GM08714 (cell line): ENCODE data around the gene TPT1.
A peak's percentile ranks its signal among the peaks of the same experiment; 100 is the strongest.
"Not testable (repeated sequence)": the region's sequence is repeated elsewhere in the genome, so short reads cannot be mapped to it uniquely, and the experiment has no call there.

Experiments used
- H3K4me3 ChIP-seq: fragments of 200-500 bp; sonication (Bioruptor generic); 2 replicates; pipeline ENCODE4 v1.5.1; 2014; ENCODE audit warnings: mild to moderate bottlenecking, low read length, inconsistent platforms
- ZNF274 ChIP-seq: IDR thresholded peaks from 2 replicates; pipeline ENCODE4 v1.6.1; 2012; ENCODE audit warnings: mild to moderate bottlenecking, low read depth, low read length

TPT1 gene

DNA sequence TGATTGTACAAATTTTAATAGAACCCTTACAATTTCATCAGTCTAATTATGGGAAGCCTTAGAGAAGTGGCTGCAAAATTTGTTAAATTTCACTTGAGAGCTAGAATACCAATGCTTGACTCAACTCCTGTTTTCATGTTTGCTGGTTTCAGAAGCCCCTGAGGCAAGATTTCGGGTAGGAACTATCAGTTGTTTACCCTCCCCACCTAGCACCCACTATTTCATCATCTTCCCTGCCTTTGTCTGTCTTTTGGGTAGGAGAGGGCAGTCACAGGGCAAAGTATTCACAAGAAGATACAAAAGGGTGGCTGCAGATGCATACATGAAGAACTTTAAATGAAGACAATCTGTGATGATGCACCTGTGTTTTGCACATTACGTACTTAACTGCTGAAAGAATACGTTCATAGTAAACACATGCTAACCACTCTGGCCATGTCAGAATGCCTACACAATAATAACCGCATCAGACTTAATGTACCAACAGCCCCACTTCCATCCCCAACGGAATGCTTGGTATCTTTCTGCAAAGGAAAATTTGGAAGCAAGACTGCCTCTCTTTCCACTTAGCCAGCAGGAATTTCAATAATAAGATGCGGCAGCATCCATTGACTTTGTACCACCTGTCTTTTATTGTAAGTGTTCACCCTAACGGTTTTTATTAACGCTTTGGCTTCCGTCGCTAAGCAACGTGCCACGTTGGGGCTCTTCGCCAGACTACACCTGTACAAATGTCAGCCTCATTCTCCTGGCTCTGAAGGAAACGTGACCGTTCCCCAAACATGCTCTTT is 30.4 kb downstream of the TPT1 start:
- no peak for TF ChIP-seq ZNF274
- peak overlapping the region; percentile 56; the same call in 1 of the 2 replicates for H3K4me3 ChIP-seq

DNA sequence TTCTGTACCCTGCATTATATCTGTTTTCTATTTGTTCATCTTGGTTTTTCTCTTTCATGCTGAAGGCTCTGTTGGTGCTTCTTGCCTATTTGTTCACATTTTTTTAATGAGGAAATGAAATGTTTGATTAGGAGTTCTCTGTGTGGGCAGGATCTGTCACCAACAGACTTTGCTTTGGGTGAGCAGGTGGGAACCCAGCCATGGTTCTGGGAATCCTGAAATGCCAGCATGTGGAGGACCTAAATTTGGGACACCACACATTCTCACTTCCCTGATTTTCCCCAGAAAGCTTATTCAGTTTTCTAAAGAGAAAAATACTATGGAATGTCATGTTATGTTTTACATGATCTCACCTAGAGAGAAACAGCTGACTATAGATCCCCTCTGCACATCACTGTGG is 34.0 kb downstream of the TPT1 start:
- TF ChIP-seq ZNF274 = no peak
- no peak overlapping the region for H3K4me3 ChIP-seq

DNA sequence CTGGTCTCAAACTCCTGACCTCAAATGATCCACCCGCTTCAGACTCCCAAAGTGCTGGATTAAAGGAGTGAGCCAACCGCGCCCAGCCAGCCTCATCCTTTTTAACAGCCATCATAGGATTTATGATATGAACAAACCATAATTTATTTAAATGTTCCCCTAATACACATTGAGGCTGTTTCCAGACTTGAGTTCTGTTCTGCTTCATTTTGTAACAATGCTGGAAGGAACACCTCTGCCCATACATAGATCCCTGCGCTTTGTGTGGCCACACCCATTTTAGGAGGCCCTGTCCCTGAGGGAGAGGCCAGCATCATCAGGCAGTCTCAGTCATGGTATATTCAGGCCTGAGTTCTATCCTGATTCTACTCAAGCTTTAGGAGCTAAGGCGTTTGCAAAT is 35.9 kb downstream of the TPT1 start:
- TF ChIP-seq ZNF274 = no peak
- no peak overlapping the region for H3K4me3 ChIP-seq

DNA sequence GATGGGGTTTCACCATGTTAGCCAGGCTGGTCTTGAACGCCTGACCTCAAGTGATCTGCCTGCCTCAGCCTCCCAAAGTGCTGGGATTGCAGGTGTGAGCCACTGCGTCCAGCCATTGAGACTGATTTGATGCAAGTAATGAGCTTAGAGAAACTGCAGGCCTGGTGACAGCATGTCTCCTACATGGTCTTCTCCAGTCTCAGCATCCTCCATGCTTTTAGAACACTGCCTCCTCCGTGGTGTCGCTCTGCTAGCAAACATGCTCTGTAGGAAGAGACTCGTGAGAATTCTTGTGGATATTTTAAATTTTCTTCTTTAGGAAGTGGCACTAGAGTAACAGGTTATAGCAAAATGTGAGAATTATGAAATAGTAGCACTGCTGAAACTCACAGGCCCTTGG is 37.1 kb downstream of the TPT1 start:
- no peak for TF ChIP-seq ZNF274
- no peak overlapping the region for H3K4me3 ChIP-seq

DNA sequence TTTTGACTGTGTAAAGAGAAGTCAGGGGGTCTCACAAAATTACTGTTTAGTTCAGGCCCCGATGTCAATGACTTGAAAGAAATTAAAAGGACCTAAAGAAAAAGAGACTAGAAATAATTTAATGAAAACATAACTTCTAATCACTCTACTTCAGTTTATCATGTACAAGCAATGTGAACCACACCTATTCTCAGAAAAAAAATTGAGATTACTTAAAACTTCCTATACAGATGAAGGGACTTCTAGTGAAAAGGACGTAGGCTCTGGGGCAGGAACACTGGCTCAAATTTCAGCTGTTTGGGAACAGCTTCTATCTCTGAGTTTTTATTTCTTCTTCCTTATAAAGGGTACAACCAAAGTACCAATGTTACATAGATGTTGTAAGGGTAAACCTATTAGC is 38.0 kb downstream of the TPT1 start:
- H3K4me3 ChIP-seq = no peak overlapping the region
- no peak for TF ChIP-seq ZNF274

DNA sequence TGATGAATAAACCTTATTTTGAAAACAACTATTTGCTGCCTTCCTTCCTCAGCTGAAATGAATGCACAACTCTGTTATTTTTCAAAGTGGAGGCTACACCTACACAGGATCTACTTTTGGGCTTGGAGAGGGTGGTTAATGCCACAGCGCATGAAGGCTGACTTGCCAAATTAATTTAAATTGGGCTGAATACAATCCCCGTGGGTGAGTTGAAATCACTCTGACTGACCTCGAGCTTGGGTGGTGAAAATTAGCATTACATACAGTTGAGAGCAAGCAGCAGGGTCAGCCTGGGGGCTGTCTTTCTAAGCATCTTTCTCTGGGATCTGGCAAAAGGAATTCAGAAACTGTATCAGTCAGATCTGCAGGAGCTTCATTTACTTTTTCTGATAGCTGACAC is 38.5 kb downstream of the TPT1 start:
- no peak overlapping the region for H3K4me3 ChIP-seq
- TF ChIP-seq ZNF274 = no peak

DNA sequence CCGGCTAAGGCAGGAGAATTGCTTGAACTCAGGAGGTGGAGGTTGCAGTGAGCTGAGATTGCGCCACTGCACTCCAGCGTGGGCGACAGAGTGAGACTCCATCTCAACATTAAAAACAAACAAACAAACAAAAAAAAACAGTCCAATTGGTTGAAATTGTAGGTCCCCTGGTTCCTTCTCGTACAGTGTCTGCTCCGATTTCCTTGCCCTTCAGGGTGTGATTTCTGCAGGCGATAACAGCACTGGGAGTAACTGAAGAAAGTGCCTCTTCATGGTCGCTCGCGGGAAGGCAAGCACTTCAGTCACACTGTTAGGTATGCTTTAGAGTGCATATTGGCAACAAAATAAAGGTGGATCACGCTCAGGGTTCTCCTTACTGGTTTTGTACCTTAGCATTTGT is 39.7 kb downstream of the TPT1 start:
- no peak overlapping the region for H3K4me3 ChIP-seq

DNA sequence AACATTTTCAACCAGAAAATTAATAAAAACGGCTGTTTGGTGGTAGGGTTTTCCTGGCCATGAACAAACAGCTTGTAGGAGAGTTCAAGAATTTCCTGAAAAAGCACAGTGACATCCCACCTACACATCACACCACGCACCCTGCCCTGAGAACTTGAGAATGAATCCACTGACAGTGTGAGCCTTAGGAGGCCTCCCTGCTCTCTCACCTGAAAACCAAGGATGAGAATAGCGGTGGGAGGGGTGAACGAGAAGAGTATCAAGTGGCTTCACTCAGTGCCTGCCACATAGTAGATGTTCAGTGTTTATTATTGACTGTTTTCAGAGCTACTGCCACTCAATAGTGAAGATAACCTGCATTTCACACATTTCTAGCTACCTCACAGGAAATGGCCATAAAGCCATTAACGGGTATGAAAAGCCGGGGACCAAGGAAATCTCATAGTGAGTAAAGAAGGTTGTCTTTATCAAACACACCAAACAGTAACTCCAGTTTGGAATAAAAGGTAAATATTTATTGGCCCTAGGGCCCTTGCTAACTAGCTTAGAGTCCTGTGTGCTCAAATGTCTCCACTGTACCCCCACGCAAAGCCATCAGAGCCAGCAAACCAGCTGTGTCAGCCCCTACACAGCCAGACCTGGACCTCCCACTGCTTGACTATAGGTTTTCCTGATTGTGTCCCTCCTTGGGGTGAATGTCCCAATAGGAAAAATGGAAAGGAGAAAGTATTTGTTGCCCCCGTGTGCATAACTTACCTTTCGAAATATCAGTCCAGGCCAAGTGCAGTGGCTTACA is 40.6 kb downstream of the TPT1 start:
- H3K4me3 ChIP-seq = no peak overlapping the region
- TF ChIP-seq ZNF274 = no peak

More for the DNA sequence above, 39.7 kb downstream of the TPT1 start:
- TF ChIP-seq ZNF274 = no peak

DNA sequence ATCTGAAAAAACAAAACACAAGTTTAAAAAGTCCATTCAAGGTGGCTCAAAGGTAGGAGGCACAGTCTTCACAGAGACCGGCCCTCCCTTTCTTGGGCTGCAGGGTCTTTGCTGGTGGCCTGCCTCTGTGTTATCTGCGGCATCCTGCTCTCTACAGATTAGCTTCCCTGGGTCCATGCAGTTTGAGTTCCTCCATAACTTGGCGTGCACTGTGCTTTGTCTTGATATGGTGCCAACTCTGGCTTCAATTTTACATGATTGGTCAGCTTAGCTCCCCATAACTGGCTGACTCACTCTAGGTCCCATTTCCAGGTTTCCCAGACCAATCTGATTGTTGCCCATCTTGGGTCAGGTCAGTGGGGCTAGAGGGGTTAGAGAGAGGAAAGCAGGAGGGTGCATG is 41.8 kb downstream of the TPT1 start:
- no peak overlapping the region for H3K4me3 ChIP-seq
- no peak for TF ChIP-seq ZNF274

DNA sequence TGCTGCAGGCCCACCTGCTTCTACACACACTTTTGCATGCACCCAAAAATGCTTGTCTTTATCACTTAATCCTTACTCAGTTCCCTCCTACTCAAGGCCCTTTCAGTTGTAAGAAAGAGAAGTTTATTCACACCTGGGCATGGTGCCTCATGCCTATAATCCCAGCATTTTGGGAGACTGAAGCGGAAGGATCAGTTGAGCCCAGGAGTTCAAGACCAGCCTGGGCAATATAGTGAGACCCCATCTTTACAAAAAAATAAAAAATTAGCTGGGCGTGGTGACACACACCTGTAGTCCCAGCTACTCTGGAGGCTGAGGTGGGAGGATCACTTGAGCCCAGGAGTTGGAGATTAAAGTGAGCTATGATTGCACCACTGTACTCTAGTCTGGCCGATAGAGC is 42.4 kb downstream of the TPT1 start:
- H3K4me3 ChIP-seq = not testable (repeated sequence)

DNA sequence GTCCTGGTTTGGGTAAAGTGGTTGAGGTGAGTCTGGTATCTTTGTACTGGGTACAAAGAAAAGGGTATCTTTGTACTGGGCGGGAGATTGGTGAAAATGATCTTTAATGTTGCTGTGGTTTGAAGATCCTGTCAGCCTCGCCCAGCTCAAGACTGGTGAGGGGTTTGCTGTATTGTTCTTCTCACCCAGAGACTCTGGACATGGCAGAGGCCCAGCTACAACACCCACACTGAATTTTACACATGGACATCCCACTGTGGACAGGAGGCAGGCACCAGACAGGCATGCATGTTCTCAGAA is 42.8 kb downstream of the TPT1 start:
- no peak for TF ChIP-seq ZNF274

DNA sequence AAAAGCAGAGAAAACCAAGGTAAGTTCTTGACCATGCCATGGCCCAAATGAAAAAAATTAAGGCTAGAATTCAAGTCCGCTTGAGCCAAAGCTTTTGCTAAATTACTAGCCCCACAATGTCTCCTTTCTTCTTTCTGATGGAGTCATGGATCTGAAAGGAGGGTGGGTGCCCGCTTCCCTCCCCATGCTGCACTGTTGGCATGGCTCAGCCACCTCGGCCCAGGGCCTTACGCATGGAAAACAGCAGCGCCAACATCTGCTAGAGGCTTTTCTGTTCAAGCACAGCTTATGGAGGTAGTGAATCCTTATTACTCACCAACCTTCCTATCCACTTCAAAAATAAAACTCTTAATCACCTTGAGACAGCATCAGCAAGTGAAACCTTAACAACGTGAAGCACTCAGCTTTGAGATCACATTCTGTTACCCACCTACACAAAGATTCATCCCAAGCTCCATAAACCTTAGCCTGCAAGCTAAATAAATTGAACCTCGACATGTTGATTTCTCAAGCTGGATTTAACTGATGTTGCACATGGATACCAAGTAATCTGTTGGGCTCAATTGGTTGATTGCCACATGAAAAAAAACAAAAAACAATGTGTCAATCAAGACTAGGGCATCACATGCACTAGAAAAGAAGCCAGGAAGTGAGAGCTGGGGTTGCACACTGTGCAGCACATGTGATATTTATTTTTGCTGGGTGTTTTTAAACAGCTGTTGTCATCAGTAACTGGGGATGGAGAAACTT is 43.4 kb downstream of the TPT1 start:
- no peak overlapping the region for H3K4me3 ChIP-seq
- TF ChIP-seq ZNF274 = no peak

More for the DNA sequence above, 42.8 kb downstream of the TPT1 start:
- no peak overlapping the region for H3K4me3 ChIP-seq

DNA sequence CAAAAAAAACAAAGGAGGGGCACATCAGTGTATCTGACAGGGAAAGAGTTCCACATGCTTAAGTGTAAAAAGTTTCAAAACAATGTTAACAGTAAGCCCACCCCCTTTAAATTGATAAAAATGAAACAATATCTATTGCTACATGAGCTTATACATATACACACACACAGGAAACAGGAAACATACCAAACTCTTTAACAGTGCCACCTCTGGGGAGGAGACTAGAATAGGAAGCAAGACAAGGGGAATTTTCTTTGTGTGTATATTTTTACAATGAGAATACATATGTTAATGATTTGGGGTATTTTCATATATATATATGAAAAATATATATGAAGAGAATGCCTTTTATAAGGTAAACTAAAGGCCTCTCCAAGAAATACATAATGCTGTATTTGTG is 44.7 kb downstream of the TPT1 start:
- no peak for TF ChIP-seq ZNF274
- H3K4me3 ChIP-seq = no peak overlapping the region

DNA sequence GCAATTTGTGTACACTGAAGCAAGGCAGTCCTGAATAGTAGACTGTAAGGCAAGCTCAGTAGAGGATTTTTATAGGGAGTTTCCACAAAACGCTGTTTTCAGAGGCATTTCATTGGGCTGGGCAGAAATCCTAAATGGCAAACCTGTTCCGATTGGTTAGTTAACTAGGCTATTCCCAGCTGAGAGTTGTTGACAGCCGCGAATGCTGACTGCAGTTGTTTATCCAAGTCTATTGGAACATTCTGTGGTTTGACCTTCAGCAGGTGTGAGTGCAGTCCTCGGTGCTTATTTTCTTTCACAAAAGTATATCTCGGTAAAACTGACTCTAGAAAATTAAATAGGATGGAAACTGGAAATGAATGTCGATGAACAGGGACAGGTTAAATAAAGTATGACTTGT is 45.4 kb downstream of the TPT1 start:
- no peak overlapping the region for H3K4me3 ChIP-seq
- no peak for TF ChIP-seq ZNF274

DNA sequence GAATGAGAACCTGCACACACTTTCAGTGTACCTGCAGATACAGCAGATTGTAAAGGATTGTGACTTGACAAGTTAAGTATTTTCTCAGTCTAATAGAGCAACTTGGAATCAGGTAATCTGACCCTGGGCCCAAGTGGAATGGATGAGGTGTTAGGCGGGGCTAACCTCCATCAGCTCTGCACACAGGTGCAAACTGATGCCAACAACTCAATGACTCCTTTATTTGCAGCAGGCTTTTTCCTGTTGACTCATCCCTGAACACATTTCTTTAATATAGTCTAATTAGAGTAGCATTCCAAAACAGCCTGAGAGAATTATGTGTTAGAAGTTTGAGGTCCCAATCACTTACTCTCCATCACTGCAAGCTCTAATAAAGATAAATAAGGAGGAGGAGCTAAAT is 48.8 kb downstream of the TPT1 start:
- no peak for TF ChIP-seq ZNF274
- no peak overlapping the region for H3K4me3 ChIP-seq
